Activated naive CD4-positive, alpha-beta T cell (primary cell): ENCODE results near the gene SOCS6.
"Not testable (repeated sequence)": the region's sequence is repeated elsewhere in the genome, so short reads cannot be mapped to it uniquely, and the experiment has no call there.

ENCODE experiments used
- DNase-seq, 4 experiments: peaks; one replicate each; lab custom pipeline; 2025; lab: John Stamatoyannopoulos, UW

SOCS6 gene

GRCh38 chr18:70324897-70325296 lies 36.1 kb downstream of the SOCS6 start:
- DNase-seq: no peak

- no peak for DNase-seq
These were observed 37.4 kb downstream of the SOCS6 start for GRCh38 chr18:70326255-70326654.

- DNase-seq: no peak
These were observed 39.3 kb downstream of the SOCS6 start for GRCh38 chr18:70328169-70328568.

GRCh38 chr18:70329071-70329470 lies 40.2 kb downstream of the SOCS6 start:
- no peak for DNase-seq

GRCh38 chr18:70330887-70331286 lies 42.0 kb downstream of the SOCS6 start:
- DNase-seq: no peak

GRCh38 chr18:70331456-70332097 lies 42.7 kb downstream of the SOCS6 start:
- no peak for DNase-seq

- no peak for DNase-seq
These were observed 43.8 kb downstream of the SOCS6 start for GRCh38 chr18:70332694-70333093.

GRCh38 chr18:70333316-70333715 lies 44.5 kb downstream of the SOCS6 start:
- no peak for DNase-seq

- DNase-seq: no peak
These were observed 44.9 kb downstream of the SOCS6 start for GRCh38 chr18:70333757-70334156.

GRCh38 chr18:70334264-70334663 lies 45.4 kb downstream of the SOCS6 start:
- no peak for DNase-seq

GRCh38 chr18:70334728-70335329 lies 46.0 kb downstream of the SOCS6 start:
- no peak for DNase-seq

- no peak for DNase-seq
These were observed 47.3 kb downstream of the SOCS6 start for GRCh38 chr18:70335892-70336726.

GRCh38 chr18:70337139-70337972 lies 48.5 kb downstream of the SOCS6 start:
- DNase-seq: no peak

GRCh38 chr18:70338890-70339289 lies 50.0 kb downstream of the SOCS6 start:
- DNase-seq: no peak

GRCh38 chr18:70339915-70340314 lies 51.1 kb downstream of the SOCS6 start:
- DNase-seq: no peak

- not testable (repeated sequence) for DNase-seq
These were observed 59.6 kb downstream of the SOCS6 start for GRCh38 chr18:70348481-70348880.

- no peak for DNase-seq
These were observed 60.5 kb downstream of the SOCS6 start for GRCh38 chr18:70349316-70349715.

GRCh38 chr18:70354080-70354479 lies 65.2 kb downstream of the SOCS6 start:
- no peak for DNase-seq

- DNase-seq: no peak
These were observed 65.9 kb downstream of the SOCS6 start for GRCh38 chr18:70354771-70355170.

GRCh38 chr18:70355620-70356385 lies 67.0 kb downstream of the SOCS6 start:
- no peak for DNase-seq

GRCh38 chr18:70358105-70358406 lies 69.2 kb downstream of the SOCS6 start:
- not testable (repeated sequence) for DNase-seq

- no peak for DNase-seq
These were observed 70.2 kb downstream of the SOCS6 start for GRCh38 chr18:70359071-70359470.
